GM18526 (cell line): ENCODE results near the gene DIP2C.

Experiments used
- POLR2A ChIP-seq: IDR thresholded peaks from 3 replicates; pipeline ENCODE4 v1.6.1; 2011; ENCODE audit not compliant: insufficient read length; ENCODE audit errors: extremely low read depth

DIP2C gene

GRCh38 chr10:653991-654646 is 35.3 kb downstream of the DIP2C start:
- TF ChIP-seq POLR2A: no peak

- TF ChIP-seq POLR2A: no peak
Measured at GRCh38 chr10:652233-652632, 37.2 kb downstream of the DIP2C start.

GRCh38 chr10:651692-652091 is 37.8 kb downstream of the DIP2C start:
- no peak for TF ChIP-seq POLR2A

GRCh38 chr10:650886-651615 is 38.4 kb downstream of the DIP2C start:
- TF ChIP-seq POLR2A: no peak

- TF ChIP-seq POLR2A: no peak
Measured at GRCh38 chr10:650441-650851, 39.0 kb downstream of the DIP2C start.

GRCh38 chr10:649798-650440 is 39.5 kb downstream of the DIP2C start:
- TF ChIP-seq POLR2A: no peak

GRCh38 chr10:649445-649797 is 40.0 kb downstream of the DIP2C start:
- TF ChIP-seq POLR2A: no peak

GRCh38 chr10:646118-646524 is 43.3 kb downstream of the DIP2C start:
- no peak for TF ChIP-seq POLR2A

- TF ChIP-seq POLR2A: no peak
Measured at GRCh38 chr10:644943-645334, 44.5 kb downstream of the DIP2C start.

GRCh38 chr10:644076-644942 is 45.2 kb downstream of the DIP2C start:
- no peak for TF ChIP-seq POLR2A

- TF ChIP-seq POLR2A: no peak
Measured at GRCh38 chr10:642186-642890, 47.1 kb downstream of the DIP2C start.

- no peak for TF ChIP-seq POLR2A
Measured at GRCh38 chr10:641149-642010, 48.1 kb downstream of the DIP2C start.

GRCh38 chr10:640673-641045 is 48.8 kb downstream of the DIP2C start:
- TF ChIP-seq POLR2A: no peak
